HAP-1 (cell line): ENCODE results near the gene MPO.

ENCODE experiments used
- DNase-seq, 2 experiments: peaks; one replicate each; pipeline ENCODE4 v3.0.0-alpha.2; 2016 to 2020; ENCODE audit warnings: low spot score in 2 of 2
- H3K27me3 ChIP-seq: fragments of 250-450 bp; sonication (Bioruptor Pico); 2 replicates; pipeline ENCODE4 v1.5.1; 2020; ENCODE audit warnings: low read depth, mild to moderate bottlenecking, moderate library complexity
- H3K36me3 ChIP-seq: fragments of 250-450 bp; sonication (Bioruptor Pico); replicated peaks from 2 replicates; pipeline ENCODE4 v1.5.1; 2020; ENCODE audit warnings: mild to moderate bottlenecking
- H3K4me1 ChIP-seq: fragments of 250-450 bp; sonication (Bioruptor Pico); 2 replicates; pipeline ENCODE4 v1.5.1; 2020; ENCODE audit warnings: mild to moderate bottlenecking
- H3K4me3 ChIP-seq: fragments of 250-450 bp; sonication (Bioruptor Pico); 2 replicates; pipeline ENCODE4 v1.5.1; 2020; ENCODE audit warnings: mild to moderate bottlenecking, moderate library complexity
- H3K9me3 ChIP-seq: fragments of 250-450 bp; sonication (Bioruptor Pico); 2 replicates; pipeline ENCODE4 v1.5.1; 2020; ENCODE audit warnings: mild to moderate bottlenecking, moderate library complexity
- in situ Hi-C: fragments of 300-500 bp; cut with MboI; formaldehyde crosslinking; loops from 3 replicates; pipeline ENCODE4 v1.14.3; 2020; ENCODE audit warnings: low sequenced_read_pairs, inconsistent platforms, mixed read lengths

Gene MPO

GRCh38 chr17:58284613-58285421 lies 4.1 kb upstream of the MPO start:
- no peaks in the 10 kb centered on the region for H3K9me3 ChIP-seq
- H3K4me1 ChIP-seq: no peaks in the 10 kb centered on the region
- in situ Hi-C loops: no loop called here
- peaks cover 7% of the 10 kb centered on the region for H3K27me3 ChIP-seq
- no peaks in the 10 kb centered on the region for H3K36me3 ChIP-seq
- H3K4me3 ChIP-seq: no peak overlapping the region
- no peak for DNase-seq

DNA sequence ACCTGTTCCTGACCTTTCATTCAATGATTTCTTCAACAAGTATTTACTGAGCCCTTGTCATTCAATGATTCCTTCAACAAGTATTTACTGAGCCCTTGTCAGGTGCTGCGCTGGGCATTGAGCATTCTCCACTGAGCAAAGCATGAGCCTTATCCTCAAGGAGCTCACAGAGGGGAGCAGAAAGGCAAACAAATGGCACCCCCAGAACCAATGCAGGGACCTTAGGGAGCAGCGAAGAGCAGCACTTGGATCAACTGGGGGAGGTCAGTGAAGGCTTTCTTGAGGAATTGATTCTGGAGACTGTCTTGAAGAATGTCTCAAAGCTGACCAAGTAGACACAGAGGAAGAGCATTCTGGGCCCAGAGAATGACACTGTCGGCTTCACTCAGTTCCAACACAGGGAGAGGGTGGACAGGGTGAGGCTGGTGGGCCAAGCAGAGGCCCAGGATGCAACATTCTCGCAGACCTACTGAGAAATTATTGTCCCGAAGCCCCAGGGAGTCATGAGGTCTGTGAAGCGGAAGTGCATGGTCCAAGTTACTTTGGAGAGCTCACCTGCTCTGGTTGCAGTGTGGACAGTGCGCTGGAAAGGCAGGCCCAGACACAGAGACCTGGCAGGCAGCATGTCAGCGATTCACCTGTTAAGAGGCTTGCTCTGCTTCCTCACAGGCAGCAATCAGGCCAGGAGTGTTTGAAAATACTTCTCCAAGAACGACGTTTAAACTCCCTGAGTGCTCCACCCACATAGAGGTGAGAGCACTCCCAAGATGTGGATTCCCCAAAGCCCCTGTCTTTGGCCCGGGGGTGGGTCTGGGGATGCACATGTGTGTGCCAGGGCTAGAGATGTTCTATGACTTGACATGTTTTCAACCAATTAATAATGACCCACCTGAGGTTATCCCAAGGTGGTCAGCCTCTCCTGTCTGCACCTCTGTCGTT lies 3.2 kb upstream of the MPO start:
- Histone ChIP-seq H3K36me3 (no peaks in the 10 kb centered on the region), H3K27me3 (peaks cover 7% of the 10 kb centered on the region; the same call in 1 of the 2 replicates), H3K4me1 (no peaks in the 10 kb centered on the region), H3K4me3 (no peak overlapping the region), H3K9me3 (no peaks in the 10 kb centered on the region)
- in situ Hi-C loops: no loop called here
- DNase-seq: no peak

GRCh38 chr17:58282442-58282841 lies 1.7 kb upstream of the MPO start:
- H3K9me3 ChIP-seq: no peaks in the 10 kb centered on the region
- H3K4me1 ChIP-seq: no peaks in the 10 kb centered on the region
- in situ Hi-C loops: no loop called here
- no peak overlapping the region for H3K4me3 ChIP-seq
- no peak for DNase-seq
- no peaks in the 10 kb centered on the region for H3K36me3 ChIP-seq
- peaks cover 5% of the 10 kb centered on the region; the same call in 1 of the 2 replicates for H3K27me3 ChIP-seq

DNA sequence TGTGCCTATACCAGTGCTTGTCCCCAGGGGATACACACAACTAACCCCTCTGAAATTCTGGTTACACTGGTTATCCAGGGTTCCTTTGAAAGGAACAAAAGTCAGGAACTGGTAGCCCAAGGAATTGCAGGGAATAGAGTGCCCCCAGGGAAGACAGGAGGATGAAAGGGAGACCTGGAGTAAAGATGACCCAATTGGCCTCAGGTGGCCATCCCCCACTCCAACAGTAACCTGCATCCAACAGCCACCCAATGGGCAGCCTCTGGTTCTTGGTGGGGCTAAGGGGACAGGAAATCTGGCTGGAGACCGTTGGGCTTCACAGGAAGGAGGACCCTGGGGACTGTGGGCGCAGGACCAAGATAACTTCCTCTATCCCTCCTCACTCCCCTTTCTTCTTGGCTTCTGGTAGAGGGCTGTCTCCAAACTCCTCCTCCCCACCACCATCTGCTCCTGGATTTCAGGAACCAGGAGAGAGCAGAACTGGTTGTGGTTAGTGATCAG lies 826 bp upstream of the MPO start:
- in situ Hi-C loops: no loop called here
- H3K4me3 ChIP-seq: no peak overlapping the region
- H3K27me3 ChIP-seq: peaks cover 5% of the 10 kb centered on the region; the same call in 1 of the 2 replicates
- H3K36me3 ChIP-seq: no peaks in the 10 kb centered on the region
- DNase-seq: no peak
- no peaks in the 10 kb centered on the region for H3K9me3 ChIP-seq
- H3K4me1 ChIP-seq: no peaks in the 10 kb centered on the region

- Histone ChIP-seq H3K27me3 (peaks cover 5% of the 10 kb centered on the region; the same call in 1 of the 2 replicates), H3K9me3 (no peaks in the 10 kb centered on the region), H3K4me3 (no peak overlapping the region), H3K4me1 (no peaks in the 10 kb centered on the region), H3K36me3 (no peaks in the 10 kb centered on the region)
- DNase-seq: no peak
- in situ Hi-C loops: no loop called here
Observed at GRCh38 chr17:58279736-58280479, 827 bp downstream of the MPO start.

DNA sequence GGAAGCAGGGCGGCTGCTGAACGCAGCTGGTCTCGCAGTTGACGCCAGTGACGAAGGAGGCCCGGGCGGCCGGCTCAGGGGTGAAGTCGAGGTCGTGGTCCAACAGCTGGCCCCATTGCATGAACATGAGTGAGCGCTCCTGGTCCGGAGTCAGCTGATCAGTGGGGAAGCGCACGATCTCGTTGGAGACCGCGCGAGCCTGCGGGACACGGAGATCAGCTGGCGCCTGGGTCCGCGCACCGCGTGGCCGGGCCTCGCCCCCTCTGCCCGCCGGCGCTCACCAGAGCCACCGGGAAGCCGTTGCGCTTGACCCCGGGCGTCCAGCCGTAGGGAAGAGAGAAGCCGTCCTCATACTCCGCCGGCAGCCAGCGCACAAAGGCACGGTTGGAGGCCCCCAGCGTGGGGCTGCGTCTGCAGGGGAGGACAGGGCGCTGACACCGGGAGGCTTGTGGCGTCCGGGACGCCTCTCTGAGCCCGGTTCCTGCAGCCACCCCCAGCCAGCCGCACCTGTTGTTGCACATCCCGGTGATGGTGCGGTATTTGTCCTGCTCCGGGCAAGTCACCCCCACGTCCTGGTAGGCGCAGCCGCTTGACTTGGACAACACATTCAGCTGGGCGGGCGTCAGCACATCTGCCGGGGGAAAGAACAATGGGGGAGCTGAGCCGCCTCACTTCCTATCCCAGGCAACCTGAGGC lies 1.6 kb downstream of the MPO start:
- in situ Hi-C loops: no loop called here
- Histone ChIP-seq H3K36me3 (no peaks in the 10 kb centered on the region), H3K9me3 (no peaks in the 10 kb centered on the region), H3K4me3 (no peak overlapping the region), H3K27me3 (no peaks in the 10 kb centered on the region; the same call in 1 of the 2 replicates), H3K4me1 (no peaks in the 10 kb centered on the region)
- no peak for DNase-seq

- Histone ChIP-seq H3K36me3 (no peaks in the 10 kb centered on the region), H3K4me3 (no peak overlapping the region), H3K4me1 (no peaks in the 10 kb centered on the region), H3K9me3 (no peaks in the 10 kb centered on the region), H3K27me3 (no peaks in the 10 kb centered on the region)
- in situ Hi-C loops: no loop called here
- DNase-seq: no peak
Observed at GRCh38 chr17:58278661-58279015, 2.1 kb downstream of the MPO start.

GRCh38 chr17:58277802-58278595 lies 2.7 kb downstream of the MPO start:
- Histone ChIP-seq H3K4me3 (no peak overlapping the region), H3K4me1 (no peaks in the 10 kb centered on the region), H3K36me3 (no peaks in the 10 kb centered on the region), H3K27me3 (no peaks in the 10 kb centered on the region), H3K9me3 (no peaks in the 10 kb centered on the region)
- DNase-seq: no peak
- in situ Hi-C loops: no loop called here

DNA sequence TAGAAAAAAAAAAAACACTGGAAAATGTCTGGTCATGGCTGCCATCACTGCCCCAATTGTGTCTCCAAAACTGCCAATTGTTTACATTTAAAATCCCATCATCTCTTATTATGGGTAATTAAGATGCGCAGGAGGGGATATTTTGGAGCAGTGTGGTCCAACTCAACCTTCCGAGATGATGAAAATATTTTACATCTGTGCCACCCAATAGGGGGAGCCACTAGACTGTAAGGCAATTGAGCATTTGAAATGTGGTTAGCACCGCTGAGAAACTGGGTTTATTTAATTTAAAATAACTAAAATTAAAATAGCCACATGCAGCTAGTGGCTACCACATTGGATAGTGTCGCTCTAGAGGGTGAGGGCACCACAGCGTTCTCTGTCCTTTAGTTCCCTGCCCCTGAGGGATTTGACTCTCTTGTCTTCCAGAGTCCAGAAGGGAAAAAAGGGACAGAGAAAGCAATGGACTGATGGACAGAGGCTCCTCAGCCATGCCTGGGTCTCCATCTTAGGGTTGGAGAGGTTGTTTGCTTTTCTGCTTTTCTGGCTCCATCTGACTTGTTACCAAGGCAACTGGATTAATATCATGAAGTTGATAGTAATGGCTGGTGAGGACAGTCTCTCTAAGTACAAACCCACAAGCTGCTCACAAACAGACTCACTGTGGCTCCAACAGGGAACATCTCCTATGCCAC lies 3.5 kb downstream of the MPO start:
- Histone ChIP-seq H3K27me3 (no peaks in the 10 kb centered on the region), H3K36me3 (no peaks in the 10 kb centered on the region), H3K9me3 (no peaks in the 10 kb centered on the region), H3K4me3 (no peak overlapping the region), H3K4me1 (no peaks in the 10 kb centered on the region)
- in situ Hi-C loops: no loop called here
- DNase-seq: no peak

DNA sequence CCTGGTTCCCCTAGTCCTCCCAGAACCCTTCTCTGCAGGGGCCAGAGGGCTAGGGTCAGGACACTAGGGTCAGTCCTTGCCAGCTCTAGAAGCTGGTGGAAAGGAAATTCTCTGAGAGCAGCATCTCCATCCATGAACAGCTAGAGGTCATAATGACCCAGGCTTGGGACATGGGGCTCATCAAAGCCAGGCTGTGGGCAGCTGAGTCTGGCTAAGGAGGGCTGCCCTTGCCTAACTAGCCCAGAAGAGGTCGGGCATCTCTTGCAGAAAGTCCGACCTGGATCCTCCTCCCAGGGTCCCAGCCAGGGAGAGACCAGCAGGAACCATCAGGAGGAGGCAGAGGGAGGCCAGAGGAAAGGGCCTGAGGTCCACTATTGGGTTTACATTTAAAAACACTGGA lies 4.3 kb downstream of the MPO start:
- Histone ChIP-seq H3K27me3 (no peaks in the 10 kb centered on the region), H3K36me3 (no peaks in the 10 kb centered on the region), H3K9me3 (no peaks in the 10 kb centered on the region), H3K4me1 (no peaks in the 10 kb centered on the region), H3K4me3 (no peak overlapping the region)
- in situ Hi-C loops: no loop called here
- DNase-seq: no peak

GRCh38 chr17:58275417-58275816 lies 5.3 kb downstream of the MPO start:
- DNase-seq: no peak
- Histone ChIP-seq H3K4me3 (no peak overlapping the region), H3K9me3 (no peaks in the 10 kb centered on the region), H3K27me3 (no peaks in the 10 kb centered on the region), H3K4me1 (no peaks in the 10 kb centered on the region), H3K36me3 (no peaks in the 10 kb centered on the region)
- in situ Hi-C loops: no loop called here

DNA sequence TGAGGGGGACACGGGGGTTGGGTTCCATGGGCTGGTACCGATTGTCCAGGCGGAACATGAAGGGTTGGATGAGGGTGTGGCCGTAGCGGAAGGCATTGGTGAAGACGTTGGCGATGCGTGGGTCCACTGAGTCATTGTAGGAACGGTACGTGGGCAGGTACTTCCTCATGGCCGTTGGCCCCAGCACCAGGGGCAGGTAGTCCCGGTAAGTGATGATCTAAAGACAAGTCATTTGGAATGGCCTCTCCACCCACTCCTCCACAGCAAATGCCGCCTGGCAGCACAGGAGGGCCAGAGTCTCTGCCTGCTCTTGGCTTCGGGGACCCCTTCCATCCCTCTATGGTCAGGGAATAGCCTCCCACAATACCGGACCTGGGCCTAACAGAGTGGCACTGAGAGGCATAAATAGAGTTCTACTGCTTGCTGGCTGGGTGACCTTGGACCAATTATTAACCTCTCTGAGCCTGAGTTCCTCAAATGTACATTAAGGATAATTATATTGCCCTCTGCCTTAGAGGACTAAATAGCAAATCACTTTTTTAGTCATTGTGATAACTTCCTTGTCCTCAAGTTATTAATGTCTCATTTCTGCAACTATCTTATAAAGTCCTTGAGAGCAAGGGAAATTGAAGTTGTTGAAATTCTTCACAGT lies 7.2 kb downstream of the MPO start:
- in situ Hi-C loops: no loop called here
- Histone ChIP-seq H3K4me3 (no peak overlapping the region), H3K4me1 (no peaks in the 10 kb centered on the region), H3K27me3 (no peaks in the 10 kb centered on the region), H3K9me3 (no peaks in the 10 kb centered on the region), H3K36me3 (no peaks in the 10 kb centered on the region)
- DNase-seq: no peak
